ENCODE measurements around the gene ANXA2R. TPM values are rescaled to one million over a fixed set of nuclear protein-coding genes. Genes with fewer than 3 reads are reported as not detected.
A peak's percentile ranks its signal among the peaks of the same experiment; 100 is the strongest.

ANXA2R gene
- total and polyA plus RNA-seq, 9 of the 15 experiments (the other 6 are each of a cell fraction or from before 2014, with no cell fraction given) = 2.1 to 4.8 (median 3.4) TPM

- peak; percentile 71; the same call in 1 of the 2 replicates for TF ChIP-seq TCF7L2 (IDR thresholded peaks at IDR 0.05; ENCODE audit: low read depth, low read length)
- TF ChIP-seq HES1 (IDR thresholded peaks at IDR 0.05; ENCODE audit: low read depth) = no peak
- TF ChIP-seq NFYB (IDR thresholded peaks at IDR 0.05; ENCODE audit: extremely low read depth, insufficient read length) = no peak
- TF ChIP-seq ZNF197 (CRISPR knock-in tag; IDR thresholded peaks at IDR 0.05; ENCODE audit: low read depth) = peak; percentile 51; the same call in 1 of the 2 replicates
- TF ChIP-seq HNRNPUL1 (IDR thresholded peaks at IDR 0.05; ENCODE audit: low read length) = no peak
- TF ChIP-seq TAF7 (tag; IDR thresholded peaks at IDR 0.05) = no peak; the same call in none of the 2 replicates
- TF ChIP-seq JUNB (CRISPR knock-in tag; conservative IDR thresholded peaks at IDR 0.05) = no peak
- TF ChIP-seq, protein P1, sequence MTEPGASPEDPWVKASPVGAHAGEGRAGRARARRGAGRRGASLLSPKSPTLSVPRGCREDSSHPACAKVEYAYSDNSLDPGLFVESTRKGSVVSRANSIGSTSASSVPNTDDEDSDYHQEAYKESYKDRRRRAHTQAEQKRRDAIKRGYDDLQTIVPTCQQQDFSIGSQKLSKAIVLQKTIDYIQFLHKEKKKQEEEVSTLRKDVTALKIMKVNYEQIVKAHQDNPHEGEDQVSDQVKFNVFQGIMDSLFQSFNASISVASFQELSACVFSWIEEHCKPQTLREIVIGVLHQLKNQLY (CRISPR knock-in tag; conservative IDR thresholded peaks at IDR 0.05) = peak in 1 of 2 experiments; percentile 96; a peak in 2 of 4 replicates
- peak; percentile 58 for TF ChIP-seq BHLHE40 (IDR thresholded peaks at IDR 0.05; ENCODE audit: low read length)
- no peak for TF ChIP-seq PHB (CRISPR knock-in tag; IDR thresholded peaks at IDR 0.05)
- TF ChIP-seq SIN3B (IDR thresholded peaks at IDR 0.05; ENCODE audit: low read depth) = no peak
- no peak; the same call in 1 of the 2 replicates for TF ChIP-seq ZNF165 (CRISPR knock-in tag; IDR thresholded peaks at IDR 0.05; ENCODE audit: borderline replicate concordance)
- TF ChIP-seq, protein P2, sequence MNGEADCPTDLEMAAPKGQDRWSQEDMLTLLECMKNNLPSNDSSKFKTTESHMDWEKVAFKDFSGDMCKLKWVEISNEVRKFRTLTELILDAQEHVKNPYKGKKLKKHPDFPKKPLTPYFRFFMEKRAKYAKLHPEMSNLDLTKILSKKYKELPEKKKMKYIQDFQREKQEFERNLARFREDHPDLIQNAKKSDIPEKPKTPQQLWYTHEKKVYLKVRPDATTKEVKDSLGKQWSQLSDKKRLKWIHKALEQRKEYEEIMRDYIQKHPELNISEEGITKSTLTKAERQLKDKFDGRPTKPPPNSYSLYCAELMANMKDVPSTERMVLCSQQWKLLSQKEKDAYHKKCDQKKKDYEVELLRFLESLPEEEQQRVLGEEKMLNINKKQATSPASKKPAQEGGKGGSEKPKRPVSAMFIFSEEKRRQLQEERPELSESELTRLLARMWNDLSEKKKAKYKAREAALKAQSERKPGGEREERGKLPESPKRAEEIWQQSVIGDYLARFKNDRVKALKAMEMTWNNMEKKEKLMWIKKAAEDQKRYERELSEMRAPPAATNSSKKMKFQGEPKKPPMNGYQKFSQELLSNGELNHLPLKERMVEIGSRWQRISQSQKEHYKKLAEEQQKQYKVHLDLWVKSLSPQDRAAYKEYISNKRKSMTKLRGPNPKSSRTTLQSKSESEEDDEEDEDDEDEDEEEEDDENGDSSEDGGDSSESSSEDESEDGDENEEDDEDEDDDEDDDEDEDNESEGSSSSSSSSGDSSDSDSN (IDR thresholded peaks at IDR 0.05; ENCODE audit: borderline replicate concordance in 1 of 2, low read depth in 2 of 2, low read length in 2 of 2) = peak; percentile 10 to 93; a peak in 2 of 4 replicates
- TF ChIP-seq SAP30 (IDR thresholded peaks at IDR 0.05; ENCODE audit: borderline replicate concordance, insufficient read depth, low read depth, low read length, poor library complexity, severe bottlenecking) = peak; percentile 63
- TF ChIP-seq HDAC1 (IDR thresholded peaks at IDR 0.05) = peak in 1 of 2 experiments; percentile 50; a peak in 1 of 4 replicates
- TF ChIP-seq MTF1 (CRISPR knock-in tag; IDR thresholded peaks at IDR 0.05; ENCODE audit: borderline replicate concordance) = no peak; the same call in 1 of the 2 replicates
- TF ChIP-seq SP2 (IDR thresholded peaks at IDR 0.05; ENCODE audit: extremely low read depth, low read depth, low read length, poor library complexity, severe bottlenecking) = no peak
- TF ChIP-seq SMARCC2 (IDR thresholded peaks at IDR 0.05; ENCODE audit: low read depth) = no peak
- no peak for TF ChIP-seq ZNF3 (CRISPR knock-in tag; IDR thresholded peaks at IDR 0.05)
- TF ChIP-seq ZFX (CRISPR knock-in tag; IDR thresholded peaks at IDR 0.05) = peak; percentile 82
- TF ChIP-seq HNRNPLL (IDR thresholded peaks at IDR 0.05; ENCODE audit: low read depth, low read length, poor library complexity, severe bottlenecking) = peak; percentile 42
- TF ChIP-seq CHD2 (IDR thresholded peaks at IDR 0.05; ENCODE audit: low read depth, low read length) = 0 out of 2 replicates have a peak, but pooled peaks have one; percentile 10
- no peak for TF ChIP-seq SRSF3 (IDR thresholded peaks at IDR 0.05; ENCODE audit: insufficient read depth, low read length)
- TF ChIP-seq NFIC (IDR thresholded peaks at IDR 0.05) = peak; percentile 72; the same call in 1 of the 2 replicates
- peak; percentile 76 for TF ChIP-seq SOX6 (IDR thresholded peaks at IDR 0.05)
These were observed 2.7 kb upstream of the ANXA2R start (continued) for GRCh38 chr5:43042626-43043399.

All from K562 (cell line).